WTC11 (cell line): Measurements from ENCODE around the gene NOL7. TPM values are rescaled to one million over a fixed set of nuclear protein-coding genes. Genes with fewer than 3 reads are reported as not detected.

ENCODE experiments used
- ATAC-seq: fragments of 200-7000 bp; cut with Tn5 transposase; 2 replicates; pipeline ENCODE4 v1.10.0; 2021; ENCODE audit warnings: mild to moderate bottlenecking, moderate library complexity
- CTCF ChIA-PET: fragments of 300-600 bp; sonication (Branson Sonifier 250); formaldehyde crosslinking; loops from one replicate; lab custom pipeline; 2021; ENCODE audit warnings: antibody characterized with exemption; lab: Charles Lee
- POLR2A ChIA-PET: fragments of 350-600 bp; sonication (Branson Sonifier 250); formaldehyde crosslinking; loops from one replicate; lab custom pipeline; 2021; ENCODE audit warnings: antibody characterized with exemption; lab: Charles Lee
- DNase-seq: peaks from one replicate; pipeline ENCODE4 v3.0.0; 2021; ENCODE audit warnings: low spot score
- H3K27ac Mint-ChIP-seq: 2 replicates; pipeline ENCODE4 v1.8.0; 2021; ENCODE audit warnings: mixed read lengths
- H3K27me3 Mint-ChIP-seq: 2 replicates; pipeline ENCODE4 v1.8.0; 2021; ENCODE audit warnings: low read depth, mild to moderate bottlenecking, moderate library complexity, mixed read lengths
- H3K36me3 Mint-ChIP-seq: 2 replicates; pipeline ENCODE4 v1.8.0; 2021; ENCODE audit warnings: mixed read lengths
- H3K4me1 Mint-ChIP-seq: 2 replicates; pipeline ENCODE4 v1.8.0; 2022; ENCODE audit warnings: mixed read lengths
- H3K4me3 Mint-ChIP-seq: 2 replicates; pipeline ENCODE4 v1.8.0; 2021; ENCODE audit warnings: mild to moderate bottlenecking, moderate library complexity, mixed read lengths
- H3K9me3 Mint-ChIP-seq: 2 replicates; pipeline ENCODE4 v1.8.0; 2021; ENCODE audit warnings: mixed read lengths
- AFF4 ChIP-seq: sonication (generic); formaldehyde crosslinking; IDR thresholded peaks from 2 replicates; pipeline ENCODE4 v1.8.1; 2023; ENCODE audit warnings: mild to moderate bottlenecking, missing genetic modification reagents, borderline replicate concordance
- E2F1 ChIP-seq: sonication (generic); formaldehyde crosslinking; IDR thresholded peaks from 2 replicates; pipeline ENCODE4 v1.8.0; 2022; ENCODE audit warnings: mild to moderate bottlenecking, missing genetic modification reagents
- FOXJ3 ChIP-seq: sonication (generic); formaldehyde crosslinking; IDR thresholded peaks from 2 replicates; pipeline ENCODE4 v1.9.0; 2021; ENCODE audit warnings: missing genetic modification reagents, mild to moderate bottlenecking, borderline replicate concordance
- FOXP4 ChIP-seq: sonication (generic); formaldehyde crosslinking; IDR thresholded peaks from 2 replicates; pipeline ENCODE4 v1.8.0; 2022; ENCODE audit warnings: mild to moderate bottlenecking, missing genetic modification reagents
- HMGXB4 ChIP-seq: sonication (generic); formaldehyde crosslinking; IDR thresholded peaks from 2 replicates; pipeline ENCODE4 v1.8.1; 2023; ENCODE audit warnings: mild to moderate bottlenecking, moderate library complexity, missing genetic modification reagents
- JUN ChIP-seq: sonication (generic); formaldehyde crosslinking; IDR thresholded peaks from 2 replicates; pipeline ENCODE4 v1.8.0; 2023; ENCODE audit warnings: mild to moderate bottlenecking, missing genetic modification reagents
- MXD4 ChIP-seq: fragments of 250-450 bp; sonication (Bioruptor Pico); IDR thresholded peaks from 2 replicates; pipeline ENCODE4 v1.8.0; 2021; ENCODE audit warnings: mild to moderate bottlenecking, moderate library complexity, borderline replicate concordance
- MYBL2 ChIP-seq: sonication (generic); formaldehyde crosslinking; IDR thresholded peaks from 2 replicates; pipeline ENCODE4 v1.8.1; 2023; ENCODE audit warnings: mild to moderate bottlenecking, moderate library complexity, missing genetic modification reagents
- NFATC4 ChIP-seq: fragments of 250-450 bp; sonication (Bioruptor Pico); IDR thresholded peaks from 2 replicates; pipeline ENCODE4 v1.9.0; 2021; ENCODE audit warnings: mild to moderate bottlenecking
- PRRX2 ChIP-seq: fragments of 250-450 bp; sonication (Bioruptor Pico); IDR thresholded peaks from 2 replicates; pipeline ENCODE4 v1.8.0; 2021; ENCODE audit warnings: mild to moderate bottlenecking
- SMAD4 ChIP-seq: sonication (generic); formaldehyde crosslinking; IDR thresholded peaks from 2 replicates; pipeline ENCODE4 v1.8.0; 2022; ENCODE audit warnings: mild to moderate bottlenecking, missing genetic modification reagents
- SP1 ChIP-seq: sonication (generic); formaldehyde crosslinking; conservative IDR thresholded peaks from 2 replicates; pipeline ENCODE4 v1.8.1; 2022; ENCODE audit warnings: missing genetic modification reagents
- TEAD4 ChIP-seq: sonication (generic); formaldehyde crosslinking; IDR thresholded peaks from 2 replicates; pipeline ENCODE4 v1.8.0; 2022; ENCODE audit warnings: mild to moderate bottlenecking, missing genetic modification reagents
- TP53 ChIP-seq: sonication (generic); formaldehyde crosslinking; IDR thresholded peaks from 2 replicates; pipeline ENCODE4 v1.8.1; 2023; ENCODE audit warnings: mild to moderate bottlenecking, missing genetic modification reagents
- USF1 ChIP-seq: sonication (generic); formaldehyde crosslinking; IDR thresholded peaks from 2 replicates; pipeline ENCODE4 v1.8.0; 2022; ENCODE audit warnings: mild to moderate bottlenecking, missing genetic modification reagents
- ZNF512 ChIP-seq: sonication (generic); formaldehyde crosslinking; IDR thresholded peaks from 2 replicates; pipeline ENCODE4 v1.8.1; 2022; ENCODE audit warnings: missing genetic modification reagents, borderline replicate concordance
- total RNA-seq: library from RNA; stranded (reverse); gene quantifications from 3 replicates; pipeline ENCODE4 v1.2.3, GENCODE V29; 2021

The NOL7 gene
- total RNA-seq, 1 experiment from 2014 or later, result 76.1 TPM

- TF ChIP-seq E2F1 (CRISPR knock-in tag) (no peak), NFATC4 (no peak), HMGXB4 (CRISPR knock-in tag) (no peak)
These were observed 33.4 kb upstream of the NOL7 start (continued) for GRCh38 chr6:13581700-13582229.

- no peaks in the 10 kb centered on the region for H3K4me1 Mint-ChIP-seq
- no peak overlapping the region for H3K27ac Mint-ChIP-seq
- H3K27me3 Mint-ChIP-seq, result no peaks in the 10 kb centered on the region
- ChIA-PET CTCF (interaction anchor here (0.9 to 1.0 kb wide), 2 partner anchors 11 to 100 kb away, joined by 3 to 4 read pairs; partner anchors contain the start of gene GFOD1), POLR2A (no interaction called here)
- no peaks in the 10 kb centered on the region for H3K9me3 Mint-ChIP-seq
- TF ChIP-seq TEAD4, result no peak
- no peak for TF ChIP-seq MYBL2
- TF ChIP-seq SMAD4 (CRISPR knock-in tag), result no peak
- no peak for TF ChIP-seq AFF4 (CRISPR knock-in tag)
- no peak for TF ChIP-seq MXD4 (CRISPR knock-in tag)
- TF ChIP-seq FOXJ3 (CRISPR knock-in tag), result no peak
- no peak for TF ChIP-seq TP53 (CRISPR knock-in tag)
- TF ChIP-seq FOXP4, result no peak
- no peak for TF ChIP-seq PRRX2 (CRISPR knock-in tag)
- TF ChIP-seq ZNF512 (CRISPR knock-in tag), result no peak
- no peak for TF ChIP-seq SP1 (CRISPR knock-in tag)
- TF ChIP-seq JUN (CRISPR knock-in tag), result no peak
- no peak for TF ChIP-seq USF1
- TF ChIP-seq, all 79 proteins: peak for 0
- DNase-seq (no peak), ATAC-seq (no peak)
- H3K36me3 Mint-ChIP-seq, result peaks cover 22% of the 10 kb centered on the region
- H3K4me3 Mint-ChIP-seq, result no peak overlapping the region
These were observed 28.3 kb upstream of the NOL7 start for GRCh38 chr6:13586603-13587542.
